ENCODE data around the gene PRTN3. TPM values are rescaled to one million over a fixed set of nuclear protein-coding genes. Genes with fewer than 3 reads are reported as not detected.

Gene PRTN3
- total RNA-seq, 1 donor, result not detected

GRCh38 chr19:810077-810855 is 30.5 kb upstream of the PRTN3 start:
- H3K4me3 ChIP-seq (ENCODE audit: low read depth, low read length), result no peak overlapping the region
- DNase-seq (ENCODE audit: low read depth), result no peak
- TF ChIP-seq, protein P1, sequence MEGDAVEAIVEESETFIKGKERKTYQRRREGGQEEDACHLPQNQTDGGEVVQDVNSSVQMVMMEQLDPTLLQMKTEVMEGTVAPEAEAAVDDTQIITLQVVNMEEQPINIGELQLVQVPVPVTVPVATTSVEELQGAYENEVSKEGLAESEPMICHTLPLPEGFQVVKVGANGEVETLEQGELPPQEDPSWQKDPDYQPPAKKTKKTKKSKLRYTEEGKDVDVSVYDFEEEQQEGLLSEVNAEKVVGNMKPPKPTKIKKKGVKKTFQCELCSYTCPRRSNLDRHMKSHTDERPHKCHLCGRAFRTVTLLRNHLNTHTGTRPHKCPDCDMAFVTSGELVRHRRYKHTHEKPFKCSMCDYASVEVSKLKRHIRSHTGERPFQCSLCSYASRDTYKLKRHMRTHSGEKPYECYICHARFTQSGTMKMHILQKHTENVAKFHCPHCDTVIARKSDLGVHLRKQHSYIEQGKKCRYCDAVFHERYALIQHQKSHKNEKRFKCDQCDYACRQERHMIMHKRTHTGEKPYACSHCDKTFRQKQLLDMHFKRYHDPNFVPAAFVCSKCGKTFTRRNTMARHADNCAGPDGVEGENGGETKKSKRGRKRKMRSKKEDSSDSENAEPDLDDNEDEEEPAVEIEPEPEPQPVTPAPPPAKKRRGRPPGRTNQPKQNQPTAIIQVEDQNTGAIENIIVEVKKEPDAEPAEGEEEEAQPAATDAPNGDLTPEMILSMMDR (IDR thresholded peaks at IDR 0.05; ENCODE audit: insufficient read depth, low read length), result no peak

- no peak for DNase-seq (ENCODE audit: low read depth)
- no peak overlapping the region for H3K4me3 ChIP-seq (ENCODE audit: low read depth, low read length)
- TF ChIP-seq, protein P1 (IDR thresholded peaks at IDR 0.05; ENCODE audit: insufficient read depth, low read length), result no peak
Measured at GRCh38 chr19:810883-811489, 29.8 kb upstream of the PRTN3 start.

DNA sequence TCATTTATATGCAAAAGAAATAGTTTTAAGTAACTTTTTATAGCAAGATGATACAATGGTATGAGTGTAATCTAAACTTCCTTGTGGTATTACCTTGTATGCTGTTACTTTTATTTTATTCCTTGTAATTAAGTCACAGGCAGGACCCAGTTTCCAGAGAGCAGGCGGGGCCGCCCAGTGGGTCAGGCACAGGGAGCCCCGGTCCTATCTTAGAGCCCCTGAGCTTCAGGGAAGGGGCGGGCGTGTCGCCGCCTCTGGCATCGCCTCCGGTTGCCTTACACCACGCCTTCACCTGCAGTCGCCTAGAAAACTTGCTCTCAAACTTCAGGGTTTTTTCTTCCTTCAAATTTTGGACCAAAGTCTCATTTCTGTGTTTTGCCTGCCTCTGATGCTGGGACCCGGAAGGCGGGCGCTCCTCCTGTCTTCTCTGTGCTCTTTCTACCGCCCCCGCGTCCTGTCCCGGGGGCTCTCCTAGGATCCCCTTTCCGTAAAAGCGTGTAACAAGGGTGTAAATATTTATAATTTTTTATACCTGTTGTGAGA is 29.2 kb upstream of the PRTN3 start:
- TF ChIP-seq, protein P1 (IDR thresholded peaks at IDR 0.05; ENCODE audit: insufficient read depth, low read length), result no peak
- DNase-seq (ENCODE audit: low read depth), result no peak
- H3K4me3 ChIP-seq (ENCODE audit: low read depth, low read length), result no peak overlapping the region

DNA sequence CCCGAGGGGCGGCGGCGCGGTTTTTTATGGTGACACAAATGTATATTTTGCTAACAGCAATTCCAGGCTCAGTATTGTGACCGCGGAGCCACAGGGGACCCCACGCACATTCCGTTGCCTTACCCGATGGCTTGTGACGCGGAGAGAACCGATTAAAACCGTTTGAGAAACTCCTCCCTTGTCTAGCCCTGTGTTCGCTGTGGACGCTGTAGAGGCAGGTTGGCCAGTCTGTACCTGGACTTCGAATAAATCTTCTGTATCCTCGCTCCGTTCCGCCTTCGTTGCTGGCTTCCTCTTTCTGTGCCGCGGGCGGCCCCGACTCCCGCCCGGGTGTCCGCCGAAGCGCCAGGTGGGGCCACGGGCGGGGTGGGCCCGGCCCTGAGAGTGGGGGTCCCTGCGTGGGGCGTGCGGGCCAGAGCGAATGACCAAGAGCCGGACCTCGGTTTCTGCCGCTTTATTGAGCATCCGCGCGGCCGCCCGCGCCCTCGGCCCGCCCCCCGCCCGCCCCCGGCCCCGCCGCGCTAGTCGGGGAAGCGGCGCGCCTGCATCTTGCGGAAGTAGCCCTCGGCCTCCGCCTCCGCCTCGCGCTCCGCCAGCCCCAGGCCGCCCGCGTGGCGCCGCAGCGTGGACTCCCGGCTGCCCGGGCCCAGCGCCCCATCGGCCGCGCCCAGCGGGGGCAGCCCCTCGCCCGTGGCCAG is 28.6 kb upstream of the PRTN3 start:
- no peak for DNase-seq (ENCODE audit: low read depth)
- no peak overlapping the region for H3K4me3 ChIP-seq (ENCODE audit: low read depth, low read length)
- TF ChIP-seq, protein P1 (IDR thresholded peaks at IDR 0.05; ENCODE audit: insufficient read depth, low read length), result no peak

GRCh38 chr19:812747-813218 is 28.0 kb upstream of the PRTN3 start:
- H3K4me3 ChIP-seq (ENCODE audit: low read depth, low read length), result no peak overlapping the region
- no peak for DNase-seq (ENCODE audit: low read depth)
- TF ChIP-seq, protein P1 (IDR thresholded peaks at IDR 0.05; ENCODE audit: insufficient read depth, low read length), result no peak

DNA sequence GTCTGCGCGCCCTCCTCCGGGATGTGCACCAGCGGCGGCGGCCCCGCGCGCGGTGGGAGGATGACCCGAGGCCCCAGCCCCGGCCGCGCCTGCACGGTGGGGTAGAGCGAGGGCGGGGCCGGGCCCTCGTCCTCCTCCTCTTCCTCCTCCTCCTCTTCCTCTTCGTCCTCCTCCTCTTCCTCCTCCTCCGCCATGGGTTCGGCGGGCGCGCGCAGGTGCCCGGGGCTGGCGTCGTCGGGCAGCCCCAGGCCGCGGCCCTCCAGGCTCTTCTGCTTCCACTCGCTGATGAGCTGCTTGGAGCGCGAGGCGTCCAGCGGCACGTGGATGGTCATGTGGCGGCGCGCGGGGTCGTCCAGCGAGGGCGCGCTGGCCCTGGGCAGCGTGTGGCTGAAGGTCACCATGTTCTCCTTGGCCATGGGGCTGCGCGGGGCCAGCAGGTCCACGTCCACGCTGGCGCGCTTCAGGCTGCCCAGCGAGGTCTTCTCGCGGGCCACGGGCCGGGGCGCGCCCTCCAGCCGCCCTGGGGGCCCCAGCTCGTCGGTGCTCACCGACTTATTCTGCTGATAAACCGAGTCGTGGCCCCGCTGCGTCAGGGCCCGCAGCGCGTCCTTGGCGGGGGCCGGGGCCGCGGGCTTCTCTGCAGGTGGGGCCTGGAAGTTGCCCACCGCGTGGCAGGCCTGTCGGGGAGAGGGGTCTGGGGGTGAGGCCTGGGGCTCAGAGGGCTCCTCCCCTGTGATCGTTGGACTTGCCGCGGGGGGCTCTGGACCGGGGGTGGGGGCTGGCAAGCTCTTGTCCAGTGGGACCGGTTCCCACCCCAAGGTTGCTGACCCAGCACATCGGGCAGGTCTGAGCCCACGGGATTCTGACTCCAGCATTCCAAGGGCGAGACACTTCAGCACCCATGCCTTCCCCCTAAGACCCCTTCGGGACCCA is 27.3 kb upstream of the PRTN3 start:
- no peak for DNase-seq (ENCODE audit: low read depth)
- H3K4me3 ChIP-seq (ENCODE audit: low read depth, low read length), result no peak overlapping the region
- TF ChIP-seq, protein P1 (IDR thresholded peaks at IDR 0.05; ENCODE audit: insufficient read depth, low read length), result no peak

Data from fibroblast of the aortic adventitia (primary cell).